GM12872 (cell line): Measurements from ENCODE around the gene POU2AF1.

Experiments
- CTCF ChIP-seq: IDR thresholded peaks from 3 replicates; pipeline ENCODE4 v1.5.1; 2011; ENCODE audit warnings: low read depth, mild to moderate bottlenecking, low read length, moderate library complexity; ENCODE audit not compliant: insufficient read depth

The POU2AF1 gene

GRCh38 chr11:111391328-111392124, 12.5 kb upstream of the POU2AF1 start:
- no peak for TF ChIP-seq CTCF

- TF ChIP-seq CTCF = no peak
Measured at GRCh38 chr11:111388842-111389241, 9.8 kb upstream of the POU2AF1 start.

GRCh38 chr11:111388420-111388819, 9.3 kb upstream of the POU2AF1 start:
- no peak for TF ChIP-seq CTCF

GRCh38 chr11:111387363-111387762, 8.3 kb upstream of the POU2AF1 start:
- TF ChIP-seq CTCF = no peak

- TF ChIP-seq CTCF = no peak
Measured at GRCh38 chr11:111386611-111387150, 7.6 kb upstream of the POU2AF1 start.

GRCh38 chr11:111384494-111384893, 5.4 kb upstream of the POU2AF1 start:
- no peak for TF ChIP-seq CTCF

GRCh38 chr11:111382451-111382850, 3.4 kb upstream of the POU2AF1 start:
- TF ChIP-seq CTCF = no peak
